WERI-Rb-1 (cell line): ENCODE data around the gene TEAD1.

ENCODE experiments used
- DNase-seq: peaks from one replicate; pipeline ENCODE4 v3.0.0-alpha.2; 2020
- H3K27ac ChIP-seq: fragments of 250-450 bp; sonication (Bioruptor Pico); 2 replicates; pipeline ENCODE4 v1.5.1; 2020; ENCODE audit warnings: mild to moderate bottlenecking, moderate library complexity
- H3K27me3 ChIP-seq: fragments of 250-450 bp; sonication (Bioruptor Pico); 2 replicates; pipeline ENCODE4 v1.5.1; 2021; ENCODE audit warnings: mild to moderate bottlenecking, low read depth, moderate library complexity; ENCODE audit not compliant: insufficient read depth, severe bottlenecking
- H3K36me3 ChIP-seq: fragments of 250-450 bp; sonication (Bioruptor Pico); 2 replicates; pipeline ENCODE4 v1.5.1; 2020; ENCODE audit warnings: mild to moderate bottlenecking, moderate library complexity
- H3K4me3 ChIP-seq: 2 replicates; pipeline ENCODE4 v1.5.1; 2011; ENCODE audit warnings: low read depth, mild to moderate bottlenecking, control low read depth, low read length
- H3K9me3 ChIP-seq: fragments of 250-450 bp; sonication (Bioruptor Pico); 2 replicates; pipeline ENCODE4 v1.5.1; 2021; ENCODE audit warnings: mild to moderate bottlenecking, moderate library complexity; ENCODE audit not compliant: severe bottlenecking
- TF ChIP-seq, protein P1 (sequence below): IDR thresholded peaks from 2 replicates; pipeline ENCODE4 v1.5.1; 2011; ENCODE audit warnings: low read depth, mild to moderate bottlenecking, control low read depth, inconsistent platforms, low read length

The TEAD1 gene

GRCh38 chr11:12640926-12641849 lies 33.0 kb upstream of the TEAD1 start:
- H3K9me3 ChIP-seq = no peaks in the 10 kb centered on the region
- H3K36me3 ChIP-seq = no peaks in the 10 kb centered on the region
- H3K27ac ChIP-seq = no peak overlapping the region
- H3K4me3 ChIP-seq = no peak overlapping the region
- no peak for DNase-seq
- TF ChIP-seq, protein P1, sequence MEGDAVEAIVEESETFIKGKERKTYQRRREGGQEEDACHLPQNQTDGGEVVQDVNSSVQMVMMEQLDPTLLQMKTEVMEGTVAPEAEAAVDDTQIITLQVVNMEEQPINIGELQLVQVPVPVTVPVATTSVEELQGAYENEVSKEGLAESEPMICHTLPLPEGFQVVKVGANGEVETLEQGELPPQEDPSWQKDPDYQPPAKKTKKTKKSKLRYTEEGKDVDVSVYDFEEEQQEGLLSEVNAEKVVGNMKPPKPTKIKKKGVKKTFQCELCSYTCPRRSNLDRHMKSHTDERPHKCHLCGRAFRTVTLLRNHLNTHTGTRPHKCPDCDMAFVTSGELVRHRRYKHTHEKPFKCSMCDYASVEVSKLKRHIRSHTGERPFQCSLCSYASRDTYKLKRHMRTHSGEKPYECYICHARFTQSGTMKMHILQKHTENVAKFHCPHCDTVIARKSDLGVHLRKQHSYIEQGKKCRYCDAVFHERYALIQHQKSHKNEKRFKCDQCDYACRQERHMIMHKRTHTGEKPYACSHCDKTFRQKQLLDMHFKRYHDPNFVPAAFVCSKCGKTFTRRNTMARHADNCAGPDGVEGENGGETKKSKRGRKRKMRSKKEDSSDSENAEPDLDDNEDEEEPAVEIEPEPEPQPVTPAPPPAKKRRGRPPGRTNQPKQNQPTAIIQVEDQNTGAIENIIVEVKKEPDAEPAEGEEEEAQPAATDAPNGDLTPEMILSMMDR = no peak
- no peaks in the 10 kb centered on the region for H3K27me3 ChIP-seq

DNA sequence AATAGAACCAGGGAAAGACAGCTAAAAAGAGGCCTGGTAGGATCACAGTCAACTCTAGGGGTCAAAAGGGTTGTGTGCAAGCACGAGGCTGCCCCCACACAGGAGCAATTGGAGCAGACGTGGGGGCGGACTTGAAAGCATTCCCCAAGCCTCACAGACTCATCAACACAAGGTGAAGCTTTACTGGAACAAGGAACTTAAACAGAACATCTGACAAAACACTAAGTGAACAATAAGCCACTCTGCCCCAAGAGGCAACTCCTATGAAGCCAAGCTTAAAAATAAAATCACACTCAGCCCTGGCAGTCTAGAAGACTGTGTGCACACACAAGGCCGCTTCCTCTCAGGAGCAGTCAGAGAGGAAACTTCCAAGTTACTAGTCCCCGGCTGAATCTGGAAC lies 32.2 kb upstream of the TEAD1 start:
- no peak for DNase-seq
- no peak overlapping the region for H3K27ac ChIP-seq
- no peaks in the 10 kb centered on the region for H3K9me3 ChIP-seq
- TF ChIP-seq, protein P1 = no peak
- H3K36me3 ChIP-seq = no peaks in the 10 kb centered on the region
- no peak overlapping the region for H3K4me3 ChIP-seq
- no peaks in the 10 kb centered on the region for H3K27me3 ChIP-seq

GRCh38 chr11:12642806-12643428 lies 31.3 kb upstream of the TEAD1 start:
- TF ChIP-seq, protein P1 = no peak

DNA sequence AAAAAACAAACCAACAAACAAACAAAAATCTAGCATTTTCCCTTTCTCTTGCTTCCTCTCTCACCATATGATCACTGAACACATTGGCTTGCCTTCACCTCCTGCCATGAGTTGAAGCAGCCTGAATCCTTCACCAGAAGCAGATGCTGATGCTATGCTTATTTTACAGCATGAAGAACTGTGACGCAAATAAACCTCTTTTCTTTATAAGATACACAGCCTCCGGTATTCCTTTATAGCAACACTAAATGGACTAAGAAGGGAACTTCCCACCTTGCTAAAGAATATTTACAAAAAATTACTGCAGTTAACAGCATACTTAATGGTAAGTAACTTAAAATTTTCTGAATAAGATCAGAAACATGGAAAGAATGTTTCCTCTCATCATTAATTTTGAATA lies 27.7 kb upstream of the TEAD1 start:
- Histone ChIP-seq H3K27me3 (no peaks in the 10 kb centered on the region), H3K27ac (no peak overlapping the region), H3K4me3 (no peak overlapping the region), H3K36me3 (no peaks in the 10 kb centered on the region), H3K9me3 (no peaks in the 10 kb centered on the region)
- TF ChIP-seq, protein P1 = no peak
- no peak for DNase-seq

More at GRCh38 chr11:12642806-12643428, 31.3 kb upstream of the TEAD1 start:
- Histone ChIP-seq H3K4me3 (no peak overlapping the region), H3K27me3 (no peaks in the 10 kb centered on the region), H3K36me3 (no peaks in the 10 kb centered on the region), H3K9me3 (no peaks in the 10 kb centered on the region), H3K27ac (no peak overlapping the region)
- DNase-seq = no peak

DNA sequence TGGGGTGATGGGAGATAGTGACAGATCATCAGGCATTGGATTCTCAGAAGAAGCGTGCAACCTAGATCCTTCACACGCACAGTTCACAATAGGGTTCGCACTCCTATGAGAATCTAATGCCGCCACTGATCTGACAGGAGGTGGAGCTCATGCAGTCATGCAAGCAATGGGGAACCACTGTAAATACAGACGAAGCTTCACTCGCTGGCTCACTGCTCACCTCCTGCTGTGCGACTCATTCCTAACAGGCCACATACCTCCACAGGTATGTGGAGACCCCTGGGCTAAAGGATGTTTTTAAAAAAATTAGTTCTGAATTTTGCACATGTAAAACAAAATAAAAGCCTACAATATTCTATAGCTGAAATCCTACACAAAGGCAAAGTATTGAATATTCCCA lies 20.5 kb upstream of the TEAD1 start:
- no peak overlapping the region for H3K4me3 ChIP-seq
- no peaks in the 10 kb centered on the region for H3K27me3 ChIP-seq
- DNase-seq = no peak
- no peaks in the 10 kb centered on the region for H3K36me3 ChIP-seq
- peaks cover 2% of the 10 kb centered on the region for H3K9me3 ChIP-seq
- no peak overlapping the region for H3K27ac ChIP-seq
- TF ChIP-seq, protein P1 = no peak
